Activated naive CD4-positive, alpha-beta T cell treated with Interleukin-2 at 50 U/mL for 16 hours (primary cell): Measurements from ENCODE around the gene WDR17.

Experiments used
- DNase-seq: peaks from one replicate; pipeline ENCODE4 v3.0.0-alpha.2; 2020

The WDR17 gene

DNA sequence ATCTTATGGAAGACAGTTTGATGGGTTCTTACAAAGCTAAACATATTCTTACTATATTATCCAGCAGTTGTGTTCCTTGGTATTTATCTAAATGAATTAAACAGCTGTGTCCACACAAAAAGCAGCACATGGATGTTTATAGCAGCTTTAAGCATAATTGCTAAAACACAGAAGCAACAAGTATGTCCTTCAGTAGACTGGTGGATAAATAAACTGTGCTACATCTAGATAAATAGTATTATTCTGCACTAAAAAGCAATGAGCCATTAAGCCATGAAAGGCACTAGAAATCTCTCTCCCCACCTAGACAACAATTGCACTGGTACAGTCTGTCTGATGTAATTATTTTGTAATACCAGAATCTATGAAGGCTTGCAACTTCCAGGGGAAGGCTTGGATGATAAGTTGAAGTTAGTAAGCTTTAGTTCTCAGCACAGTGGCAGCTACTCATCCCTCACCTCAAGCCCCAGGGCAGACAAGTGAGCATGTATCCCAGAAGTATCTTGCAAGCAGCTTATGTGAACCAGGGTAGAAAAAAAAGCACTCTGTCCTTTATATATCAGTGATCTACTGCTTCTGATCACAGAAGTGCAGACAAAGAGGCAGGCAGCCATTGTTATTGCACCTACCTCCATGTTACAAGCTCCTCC, 36.9 kb downstream of the WDR17 start:
- DNase-seq = no peak

DNA sequence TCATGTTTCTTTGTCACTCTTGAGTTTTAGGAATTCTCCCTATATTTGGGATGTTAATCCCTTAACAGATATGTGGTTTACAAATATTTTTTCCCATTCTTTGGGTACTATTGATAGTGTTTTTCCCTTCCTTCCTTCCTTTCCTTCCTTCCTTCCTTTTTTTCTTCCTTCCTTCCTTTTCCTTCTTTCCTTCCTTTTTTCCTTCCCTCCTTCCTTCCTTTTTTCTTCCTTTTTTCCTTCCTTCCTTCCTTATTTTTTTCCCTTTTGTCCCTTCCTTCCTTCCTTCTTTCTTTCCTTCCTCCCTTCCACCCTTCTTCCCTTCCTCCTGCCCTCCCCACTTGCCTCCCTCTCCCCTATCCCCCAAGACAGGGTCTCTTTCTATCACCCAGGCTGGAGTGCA, 42.1 kb downstream of the WDR17 start:
- DNase-seq = no peak

DNA sequence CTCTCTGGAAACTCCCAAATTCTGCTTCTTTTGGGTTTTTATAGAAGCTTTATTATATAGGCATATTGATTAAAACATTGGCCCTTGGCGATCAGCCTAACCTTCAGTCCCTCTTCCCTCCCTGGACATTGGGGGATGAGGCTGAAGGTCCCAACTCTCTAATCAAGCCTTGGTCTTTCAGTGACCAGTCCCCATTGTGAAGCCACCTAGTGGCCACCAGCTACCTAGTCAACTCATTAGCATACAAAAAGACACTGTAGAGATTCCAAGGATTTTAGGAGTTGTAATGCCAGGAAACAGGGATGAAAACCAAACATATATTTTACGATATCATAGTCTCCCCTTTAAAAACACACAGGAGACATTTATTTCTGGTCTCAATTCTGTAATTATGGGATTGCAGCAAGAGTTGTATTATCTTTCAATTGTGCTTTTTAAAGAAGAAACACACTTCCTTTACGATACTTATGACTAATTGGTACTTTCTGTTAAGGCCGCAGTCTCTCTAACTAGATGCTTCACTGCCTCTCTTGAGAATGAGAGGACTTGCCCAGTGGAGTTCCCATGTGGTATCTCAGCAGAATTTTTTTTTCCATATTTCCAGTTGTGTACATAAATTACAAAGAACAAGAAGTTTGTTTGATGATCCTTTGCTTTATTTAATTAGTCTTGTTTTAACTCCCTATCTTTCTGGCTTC, 58.2 kb downstream of the WDR17 start:
- no peak for DNase-seq

DNA sequence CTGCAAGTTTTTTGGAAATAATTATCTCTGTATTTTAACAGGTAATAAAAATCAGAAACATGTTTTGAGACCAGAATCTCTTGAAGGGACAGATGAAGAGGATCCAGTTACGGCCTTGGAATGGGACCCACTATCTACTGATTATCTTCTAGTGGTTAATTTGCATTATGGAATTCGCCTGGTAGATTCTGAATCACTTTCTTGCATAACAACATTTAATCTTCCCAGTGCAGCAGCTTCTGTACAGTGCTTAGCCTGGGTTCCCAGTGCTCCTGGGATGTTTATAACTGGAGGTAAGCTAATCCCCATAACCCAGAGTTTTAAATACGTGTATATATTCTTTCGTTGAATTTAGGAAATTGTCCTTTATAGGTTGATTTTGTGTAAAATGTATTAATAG, 59.4 kb downstream of the WDR17 start:
- no peak for DNase-seq

DNA sequence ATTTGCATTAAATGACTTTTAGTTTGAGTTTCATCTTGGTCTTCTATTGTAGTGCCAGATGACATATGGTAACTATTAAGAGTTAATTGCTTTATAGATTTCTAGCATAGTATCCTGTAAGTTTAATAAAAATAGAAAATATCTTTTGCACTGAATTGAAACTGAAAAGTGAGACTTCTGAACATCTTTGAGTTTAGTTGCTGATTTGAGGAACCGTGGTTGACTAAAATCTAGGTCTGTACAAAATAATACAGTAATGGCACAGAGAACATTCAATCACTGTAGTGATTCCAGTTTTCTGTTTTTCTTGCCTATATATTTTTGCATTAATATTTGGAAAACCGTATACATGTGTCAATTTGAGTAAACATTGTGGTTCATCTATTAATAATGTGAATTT, 69.0 kb downstream of the WDR17 start:
- DNase-seq = no peak

DNA sequence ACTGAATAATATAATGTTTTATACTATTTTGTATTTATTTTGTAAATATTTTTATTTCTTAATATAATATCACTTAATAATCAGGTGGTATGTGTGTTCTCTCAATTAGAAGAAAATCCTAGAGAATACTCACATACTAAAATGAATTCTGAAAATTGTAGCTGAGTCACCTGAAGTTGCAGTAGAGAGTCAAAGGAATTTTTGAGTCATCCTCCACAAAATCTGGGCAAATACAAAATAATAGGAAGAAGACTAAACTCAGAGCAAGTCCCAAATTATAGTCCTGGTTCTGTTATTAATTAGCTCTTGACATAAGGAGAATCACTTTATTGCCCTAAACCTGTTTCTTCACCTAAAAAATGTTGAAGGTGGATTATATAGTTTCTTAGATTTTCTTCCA, 72.0 kb downstream of the WDR17 start:
- no peak for DNase-seq

DNA sequence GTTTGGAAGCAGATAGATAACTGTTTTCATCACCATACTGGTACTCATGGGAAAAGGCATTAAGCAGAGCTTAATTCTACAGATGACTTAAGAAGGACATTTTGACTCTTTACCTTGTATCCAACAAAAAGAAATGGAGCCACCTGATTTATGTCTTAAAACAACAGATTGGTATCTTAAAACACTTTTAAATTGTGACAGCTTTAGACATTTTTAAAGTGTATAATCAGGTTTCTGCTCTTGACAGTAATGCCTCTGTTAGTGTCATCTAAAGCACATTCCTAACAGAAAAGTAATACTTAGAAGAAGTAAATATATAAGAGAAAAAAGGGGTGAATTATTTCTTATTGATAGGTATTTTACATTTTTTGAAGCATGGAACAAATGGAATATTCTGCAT, 73.9 kb downstream of the WDR17 start:
- DNase-seq = no peak

DNA sequence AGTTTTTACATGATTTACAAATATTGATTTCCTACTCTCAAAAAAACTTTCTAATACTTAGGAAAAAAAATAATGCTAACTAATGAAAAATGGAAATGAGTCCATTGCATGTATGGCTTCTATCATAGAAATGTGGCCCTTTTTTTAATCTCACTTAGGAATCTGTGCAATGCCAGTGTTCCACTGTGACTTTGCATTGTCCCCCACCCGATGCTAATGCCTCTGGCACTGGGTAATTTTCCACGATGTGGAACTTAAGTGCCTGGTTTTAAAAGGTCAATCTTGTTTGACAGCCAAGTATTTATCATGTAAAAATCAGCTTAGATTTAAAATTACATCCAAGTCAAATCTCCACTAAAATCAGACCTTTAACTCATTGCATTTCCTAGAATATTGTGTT, 76.6 kb downstream of the WDR17 start:
- DNase-seq = no peak

DNA sequence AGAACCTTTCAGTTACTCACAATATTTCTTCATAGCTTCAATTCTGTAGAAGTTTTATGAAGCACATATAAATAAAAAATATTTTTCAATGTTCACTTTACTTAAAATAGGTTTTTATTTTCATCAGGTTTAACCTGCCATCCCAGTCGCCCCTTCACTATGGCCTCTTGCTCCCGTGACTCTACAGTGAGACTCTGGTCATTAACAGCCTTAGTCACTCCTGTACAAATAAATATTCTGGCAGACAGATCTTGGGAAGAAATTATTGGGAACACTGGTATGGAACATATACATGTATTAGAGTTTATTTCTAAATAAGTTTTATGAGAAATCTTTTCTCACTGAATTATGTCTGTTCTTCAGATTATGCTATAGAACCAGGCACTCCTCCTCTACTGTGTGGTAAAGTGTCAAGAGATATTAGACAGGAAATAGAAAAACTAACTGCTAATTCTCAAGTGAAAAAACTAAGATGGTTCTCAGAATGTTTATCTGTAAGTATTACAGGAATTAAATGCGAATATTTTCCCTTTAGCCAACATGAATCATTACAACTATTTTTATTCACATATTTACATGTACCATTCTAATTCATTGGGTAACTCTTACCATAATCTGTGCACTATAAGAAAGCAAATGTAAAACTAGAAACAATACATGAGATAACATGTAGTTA, 84.2 kb downstream of the WDR17 start:
- no peak for DNase-seq

DNA sequence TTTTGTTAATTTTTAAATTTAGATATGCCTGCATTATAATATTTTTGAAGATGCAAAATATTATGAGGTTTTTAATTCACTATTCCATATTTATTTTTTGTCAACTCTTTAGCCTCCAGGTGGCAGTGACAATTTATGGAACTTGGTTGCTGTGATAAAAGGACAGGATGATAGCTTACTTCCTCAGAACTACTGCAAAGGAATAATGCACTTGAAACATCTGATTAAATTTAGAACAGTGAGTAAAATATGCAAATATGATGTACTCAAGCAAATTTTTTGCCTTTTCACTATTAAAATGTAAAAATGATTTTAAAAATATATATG, 84.7 kb downstream of the WDR17 start:
- DNase-seq = no peak

DNA sequence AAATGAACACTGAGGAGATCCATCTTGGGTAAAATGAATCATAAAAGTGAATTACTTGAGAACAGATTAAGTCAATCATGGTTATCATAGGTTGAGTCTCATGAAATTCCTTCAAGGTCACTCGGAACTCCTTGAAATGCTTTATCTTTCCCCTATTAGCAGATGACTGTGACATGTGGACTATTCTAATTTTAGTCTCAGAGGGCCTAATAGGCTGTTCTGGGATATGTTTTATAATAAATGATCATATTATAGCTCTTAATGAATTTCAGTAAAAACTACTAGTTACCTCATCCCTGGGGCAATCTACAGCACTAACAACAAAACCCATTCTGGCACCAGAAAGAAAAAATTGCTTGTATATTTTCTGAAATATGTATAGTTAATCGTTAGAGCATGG, 85.1 kb downstream of the WDR17 start:
- DNase-seq = no peak

DNA sequence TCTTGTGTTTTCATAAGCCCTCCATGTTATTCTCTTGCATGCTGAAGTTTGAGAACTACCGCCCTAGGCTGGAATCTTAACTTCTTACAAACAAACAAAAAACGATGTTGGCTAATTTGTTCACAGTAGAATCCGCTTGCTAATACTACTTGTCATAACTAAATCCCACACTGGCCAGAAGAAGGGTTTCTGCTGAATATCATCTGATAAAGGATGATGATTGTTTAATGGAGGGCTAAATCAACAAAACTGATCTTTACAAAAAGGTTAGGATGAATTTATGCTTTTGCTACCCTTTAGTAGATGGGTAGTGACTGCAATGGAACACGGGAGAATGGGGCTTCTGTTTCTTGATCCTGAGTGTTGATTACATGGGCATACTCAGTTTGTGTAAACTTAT, 87.5 kb downstream of the WDR17 start:
- DNase-seq = no peak

DNA sequence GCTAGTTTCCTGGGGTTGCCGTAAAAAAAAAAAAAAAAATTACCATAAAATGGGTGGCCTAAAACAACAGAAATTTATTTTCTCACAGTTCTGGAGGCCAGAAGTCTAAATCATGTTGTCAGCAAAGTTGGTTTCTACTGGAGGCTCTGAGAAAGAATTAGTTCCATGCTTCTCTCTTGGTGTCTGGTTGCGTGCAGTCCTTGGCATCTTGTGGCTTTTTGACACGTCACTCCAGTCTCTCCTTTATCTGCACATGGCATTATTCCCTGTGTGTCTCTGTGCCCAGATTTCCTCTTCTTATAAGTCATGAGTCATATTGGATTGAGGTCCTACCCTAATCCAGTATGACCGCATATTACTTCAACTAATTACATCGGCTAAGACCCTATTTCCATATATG, 91.0 kb downstream of the WDR17 start:
- DNase-seq = no peak

DNA sequence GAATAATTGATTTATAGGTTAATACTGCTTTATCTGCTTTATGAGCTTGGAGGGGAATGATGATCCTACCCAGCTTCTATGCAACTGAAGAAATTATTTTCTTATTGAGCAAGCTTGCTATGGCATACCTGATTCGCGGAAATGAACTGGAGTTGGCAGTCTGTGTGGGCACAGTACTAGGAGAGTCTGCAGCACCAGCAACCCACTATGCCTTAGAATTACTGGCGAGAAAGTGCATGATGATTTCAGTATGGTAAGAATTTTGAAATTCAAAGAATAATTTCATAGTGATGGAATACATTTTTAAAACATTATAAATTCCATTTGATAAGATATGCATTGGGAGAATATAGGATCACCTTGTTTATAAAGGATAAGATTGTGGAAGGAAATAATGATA, 97.4 kb downstream of the WDR17 start:
- DNase-seq = no peak

DNA sequence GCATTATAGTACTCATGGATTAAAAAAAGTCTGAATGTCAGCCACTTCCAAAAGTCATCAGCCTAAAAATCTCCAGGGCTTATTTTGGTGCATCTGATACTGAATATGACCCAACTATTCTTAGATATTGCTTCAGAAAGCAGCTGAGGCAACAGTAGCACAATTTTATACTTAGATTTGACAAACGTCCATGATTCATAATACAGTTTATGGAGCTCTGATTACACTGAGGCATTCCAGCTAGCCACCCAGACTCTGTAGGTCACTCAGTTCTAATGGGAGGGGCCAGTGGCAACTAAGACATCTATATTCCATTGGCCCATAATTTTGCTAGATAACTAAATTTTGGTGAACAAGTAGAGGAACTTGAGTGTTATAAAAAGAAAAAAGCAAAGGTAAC, 119.4 kb downstream of the WDR17 start:
- no peak for DNase-seq

DNA sequence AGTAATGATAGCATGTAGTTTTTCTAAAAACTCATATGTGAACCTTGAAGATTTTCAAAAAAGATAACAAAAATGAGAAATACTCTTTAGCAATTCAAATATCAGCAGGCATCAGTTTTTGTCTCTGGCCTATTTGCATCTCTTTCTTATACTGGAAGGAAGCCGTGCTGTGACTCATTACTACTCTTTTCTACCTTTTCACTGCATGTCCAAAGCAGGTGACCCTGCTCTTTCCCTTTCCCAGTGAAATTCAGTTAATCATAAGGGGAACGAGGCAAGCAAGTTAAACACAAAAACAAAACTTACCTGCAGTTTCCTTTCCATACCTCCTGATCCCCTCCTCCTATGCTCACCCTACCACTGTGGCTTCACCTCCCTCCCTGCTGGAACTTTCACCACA, 120.4 kb downstream of the WDR17 start:
- DNase-seq = no peak

DNA sequence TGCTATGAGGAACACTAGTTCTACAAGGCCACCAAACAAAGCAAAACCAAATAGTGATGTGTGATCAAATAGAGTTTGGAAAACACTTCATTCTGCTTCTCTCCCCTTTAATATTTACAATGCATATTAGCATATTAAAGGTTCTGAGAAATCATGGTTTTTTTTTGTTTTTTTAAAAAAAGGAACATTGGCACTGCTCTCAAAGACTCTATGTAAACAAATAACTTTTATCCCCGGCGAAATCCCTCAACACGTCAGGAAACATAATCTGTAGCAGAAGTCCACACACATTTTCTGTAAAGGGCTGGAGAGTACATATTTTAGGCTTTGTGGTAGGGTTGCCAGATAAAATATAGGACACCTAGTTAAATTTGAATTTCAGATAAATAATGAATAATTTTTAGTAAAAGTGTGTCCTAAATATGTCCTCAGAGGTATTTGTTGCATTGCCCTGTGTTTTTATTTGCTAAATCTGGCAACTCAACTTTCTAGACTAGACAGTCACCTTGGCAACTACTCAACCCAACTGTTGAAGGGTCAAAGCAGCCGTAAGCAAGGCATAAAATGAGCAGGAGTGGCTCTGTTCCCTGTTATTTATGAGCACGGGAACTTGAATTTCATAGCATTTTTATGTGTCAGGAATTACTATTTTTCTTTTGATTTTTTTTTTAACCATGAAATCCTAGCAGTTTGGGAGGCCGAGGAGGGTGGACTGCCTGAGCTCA, 121.2 kb downstream of the WDR17 start:
- DNase-seq = no peak

DNA sequence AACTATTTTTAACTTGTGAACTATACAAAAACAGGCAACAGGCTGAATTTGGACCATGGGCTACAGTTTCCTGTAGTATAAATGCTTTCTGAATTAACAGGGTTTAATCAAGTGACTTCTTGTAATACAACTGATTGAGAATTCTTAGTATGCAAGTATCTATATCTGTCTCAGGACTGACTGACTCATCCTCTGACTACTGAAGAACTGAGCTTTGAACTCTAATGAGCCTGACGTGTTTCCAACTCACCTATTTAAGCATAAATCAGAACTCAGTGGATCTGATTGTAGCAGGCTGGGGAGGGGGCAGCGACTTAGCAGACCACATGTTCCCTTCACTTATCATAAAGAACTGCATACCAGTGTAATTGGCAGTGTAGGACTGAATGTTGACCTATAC, 122.0 kb downstream of the WDR17 start:
- no peak for DNase-seq

DNA sequence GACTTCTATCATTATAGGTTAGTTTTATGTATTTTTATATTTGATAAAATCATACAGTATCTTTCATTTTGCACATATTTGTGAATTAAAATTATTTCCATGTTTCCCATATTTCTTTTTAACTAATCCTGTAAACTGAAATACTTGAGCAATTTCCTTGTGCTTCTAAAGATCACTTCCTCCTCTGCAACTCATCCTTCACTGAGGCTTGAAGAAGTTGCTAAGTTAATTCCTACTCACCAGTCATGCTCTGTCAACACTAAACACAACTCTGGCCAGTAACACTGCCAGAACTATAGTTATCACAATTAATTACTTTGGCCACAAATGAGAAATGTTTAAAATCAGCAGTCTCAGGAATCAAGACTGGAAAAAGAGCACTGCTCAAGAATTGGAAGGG, 123.0 kb downstream of the WDR17 start:
- no peak for DNase-seq

DNA sequence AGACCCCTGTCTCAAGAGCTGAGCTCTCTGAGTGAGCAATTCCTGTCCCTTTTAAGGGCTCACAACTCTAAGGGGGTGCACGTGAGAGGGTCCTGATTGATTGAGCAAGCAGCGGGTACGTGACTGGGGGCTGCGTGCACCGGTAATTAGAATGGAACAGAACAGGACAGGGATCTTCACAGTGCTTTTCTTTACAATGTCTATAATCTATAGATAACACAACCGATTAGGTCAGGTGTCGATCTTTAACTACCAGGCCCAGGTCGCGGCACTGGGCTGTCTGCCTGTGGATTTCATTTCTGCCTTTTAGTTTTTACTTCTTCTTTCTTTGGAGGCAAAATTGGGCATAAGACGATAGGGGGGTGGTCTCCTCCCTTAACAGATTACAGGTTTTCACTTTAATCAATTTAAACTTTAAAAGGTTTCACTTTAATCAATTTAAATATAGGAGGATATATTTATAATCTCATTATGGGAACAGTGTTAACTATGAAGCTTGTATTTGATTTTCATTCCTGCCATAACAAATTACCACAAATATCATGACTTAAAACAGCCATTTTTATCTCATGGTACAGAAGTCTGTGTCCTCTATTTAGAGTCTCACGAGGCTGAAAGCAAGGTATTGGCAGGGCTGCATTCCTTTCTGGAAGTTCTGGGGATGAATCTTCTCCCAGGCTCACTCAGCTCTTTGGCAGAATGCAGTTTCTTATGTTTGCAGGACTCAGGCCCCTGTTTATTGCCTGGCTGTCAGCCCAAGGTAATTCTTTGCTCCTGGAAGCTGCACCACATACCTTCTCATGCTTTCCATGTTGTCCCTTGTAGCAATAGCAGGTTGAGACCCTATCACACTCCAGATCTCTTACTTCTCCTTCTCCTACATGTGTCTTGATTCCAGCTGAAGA, 124.5 kb downstream of the WDR17 start:
- no peak for DNase-seq

DNA sequence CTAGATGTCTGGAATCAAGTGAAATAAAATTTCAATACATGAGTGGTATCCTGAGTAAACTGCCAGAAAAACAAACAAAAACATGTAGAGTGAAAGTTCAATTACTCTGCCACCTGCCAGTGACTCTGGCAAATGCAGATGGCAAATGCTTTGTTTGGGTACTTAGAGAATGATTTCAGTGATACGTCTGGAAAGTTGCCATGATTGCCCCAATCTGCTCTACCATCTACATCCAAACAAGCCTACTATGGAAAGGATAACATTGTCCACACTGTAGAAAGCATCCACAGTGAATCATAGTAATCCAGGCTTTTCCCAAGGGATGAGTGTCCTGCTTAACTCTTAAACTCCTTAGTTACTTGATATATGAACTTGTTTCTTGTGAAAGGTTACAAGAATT, 126.3 kb downstream of the WDR17 start:
- DNase-seq = no peak

DNA sequence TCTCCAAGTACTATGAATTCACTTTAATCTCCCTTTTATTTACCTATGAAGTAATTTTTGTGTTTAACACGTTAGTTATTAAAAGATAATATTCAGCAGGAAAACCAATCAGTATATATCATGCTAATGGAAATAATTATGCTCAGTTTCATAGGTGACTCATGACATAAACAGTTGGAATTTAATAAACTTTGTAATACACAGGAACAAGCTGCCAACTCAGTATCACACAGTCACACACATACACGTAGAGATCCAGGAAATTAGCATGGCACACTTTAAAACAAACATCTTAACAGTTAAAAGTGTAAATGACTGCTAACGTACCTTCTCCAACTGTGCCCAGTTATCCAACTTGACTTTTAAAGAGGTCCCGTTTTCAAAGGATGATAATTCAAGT, 127.5 kb downstream of the WDR17 start:
- no peak for DNase-seq

DNA sequence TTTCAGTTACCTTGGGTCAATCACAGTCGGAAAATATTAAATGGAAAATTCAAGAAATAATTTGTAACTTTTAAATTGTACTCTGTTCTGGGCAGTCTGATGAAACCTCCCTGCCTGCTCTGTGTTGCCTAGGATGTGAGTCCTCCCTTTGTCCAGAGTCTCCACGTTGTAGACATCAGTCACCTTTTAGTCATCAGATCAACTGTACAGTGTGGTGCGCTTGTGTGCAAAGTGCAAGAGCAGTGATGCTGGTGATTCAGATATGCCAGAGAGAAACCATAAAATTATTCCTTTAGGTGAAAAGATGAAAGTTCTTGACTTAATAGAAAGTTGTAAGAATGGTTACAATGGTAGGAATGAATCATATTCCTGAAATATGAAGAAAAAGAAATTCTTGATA, 128.3 kb downstream of the WDR17 start:
- DNase-seq = peak; percentile 47
